GM19043 (cell line): Measurements from ENCODE around the gene ANKRD40.

Experiments
- ATAC-seq: cut with Tn5 transposase; IDR thresholded peaks from one replicate; pipeline ENCODE4 v1.9.1; 2021; ENCODE audit warnings: low read depth; ENCODE audit not compliant: unreplicated experiment

The ANKRD40 gene

GRCh38 chr17:50657054-50657453 lies 50.7 kb downstream of the ANKRD40 start:
- no peak for ATAC-seq

- no peak for ATAC-seq
Measured at GRCh38 chr17:50656509-50656908, 51.2 kb downstream of the ANKRD40 start.

- no peak for ATAC-seq
Measured at GRCh38 chr17:50653738-50654137, 54.0 kb downstream of the ANKRD40 start.

DNA sequence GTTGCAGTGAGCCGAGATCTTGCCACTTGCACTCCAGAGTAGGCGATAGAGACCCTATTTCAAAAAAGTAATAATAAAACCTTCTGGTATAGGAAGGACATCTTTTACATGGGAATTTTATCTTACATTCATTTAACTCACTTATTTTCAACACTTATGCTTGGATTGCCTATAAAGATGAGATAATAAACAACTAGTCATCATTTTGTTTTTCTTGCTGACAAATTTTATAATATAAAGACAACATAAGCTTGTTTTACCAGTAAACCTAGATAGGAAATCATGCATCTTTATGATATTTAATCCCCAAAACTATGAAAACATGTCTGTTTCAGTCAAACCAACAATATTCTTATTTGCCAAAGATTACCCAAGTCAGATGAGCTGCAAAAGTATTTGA lies 56.1 kb downstream of the ANKRD40 start:
- ATAC-seq: no peak

DNA sequence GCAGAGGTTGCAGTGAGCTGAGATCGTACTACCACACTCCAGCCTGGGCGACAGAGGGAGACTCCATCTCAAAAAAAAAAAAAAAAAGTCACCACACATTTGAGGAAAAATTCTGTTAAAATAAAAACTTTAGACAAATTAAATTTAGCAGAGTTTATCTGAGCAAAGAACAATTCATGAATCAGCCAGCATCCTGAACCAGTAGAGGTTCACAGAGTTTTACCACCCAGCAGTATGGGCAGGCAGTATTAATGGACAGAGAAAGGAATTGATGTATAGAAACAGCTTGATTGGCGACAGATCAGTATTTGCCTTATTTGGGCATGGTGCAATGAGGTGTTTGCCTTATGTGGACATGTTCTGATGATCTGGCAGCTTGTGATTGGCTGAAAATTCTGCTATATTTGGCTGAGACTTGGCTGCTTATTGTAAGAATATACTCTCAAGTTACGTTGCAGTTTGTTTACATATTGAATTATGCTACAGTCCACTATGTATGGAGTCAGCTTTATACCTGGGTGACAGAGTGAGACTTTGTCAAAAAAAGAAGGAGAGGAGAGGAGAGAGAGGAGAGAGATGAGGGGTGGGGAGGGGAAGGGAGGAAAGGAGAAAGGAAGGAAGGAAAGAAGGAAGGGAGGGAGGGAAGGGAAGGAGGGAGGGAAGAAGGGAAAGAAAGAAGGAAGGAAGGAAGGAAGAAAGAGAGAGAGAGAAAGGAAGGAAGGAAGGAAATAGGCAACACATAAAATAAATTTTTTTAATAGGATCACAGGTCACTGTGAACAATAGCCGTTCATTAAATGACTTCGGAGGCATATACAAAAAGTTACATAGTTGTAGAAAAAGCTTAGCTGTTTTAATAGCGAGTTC lies 58.4 kb downstream of the ANKRD40 start:
- ATAC-seq: no peak

DNA sequence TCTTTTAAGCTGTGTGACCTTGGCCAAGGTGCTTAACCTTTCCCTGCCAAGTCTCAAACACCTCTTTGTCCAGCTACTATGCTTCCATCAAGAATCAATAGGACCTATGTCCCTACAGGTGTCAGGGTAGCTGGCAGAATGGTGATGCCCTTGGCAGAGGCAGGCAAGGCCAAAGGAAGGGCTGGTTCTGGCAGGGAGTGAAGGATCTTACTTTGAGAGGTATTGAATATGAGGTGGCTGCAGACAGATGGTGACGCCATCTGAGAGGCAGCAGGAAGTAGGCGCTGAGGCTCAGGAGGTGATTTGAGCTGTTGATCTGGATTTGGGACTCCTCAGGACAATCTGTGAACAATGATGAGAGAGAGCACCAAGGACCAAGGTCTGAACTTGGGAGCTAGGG lies 60.5 kb downstream of the ANKRD40 start:
- no peak for ATAC-seq

DNA sequence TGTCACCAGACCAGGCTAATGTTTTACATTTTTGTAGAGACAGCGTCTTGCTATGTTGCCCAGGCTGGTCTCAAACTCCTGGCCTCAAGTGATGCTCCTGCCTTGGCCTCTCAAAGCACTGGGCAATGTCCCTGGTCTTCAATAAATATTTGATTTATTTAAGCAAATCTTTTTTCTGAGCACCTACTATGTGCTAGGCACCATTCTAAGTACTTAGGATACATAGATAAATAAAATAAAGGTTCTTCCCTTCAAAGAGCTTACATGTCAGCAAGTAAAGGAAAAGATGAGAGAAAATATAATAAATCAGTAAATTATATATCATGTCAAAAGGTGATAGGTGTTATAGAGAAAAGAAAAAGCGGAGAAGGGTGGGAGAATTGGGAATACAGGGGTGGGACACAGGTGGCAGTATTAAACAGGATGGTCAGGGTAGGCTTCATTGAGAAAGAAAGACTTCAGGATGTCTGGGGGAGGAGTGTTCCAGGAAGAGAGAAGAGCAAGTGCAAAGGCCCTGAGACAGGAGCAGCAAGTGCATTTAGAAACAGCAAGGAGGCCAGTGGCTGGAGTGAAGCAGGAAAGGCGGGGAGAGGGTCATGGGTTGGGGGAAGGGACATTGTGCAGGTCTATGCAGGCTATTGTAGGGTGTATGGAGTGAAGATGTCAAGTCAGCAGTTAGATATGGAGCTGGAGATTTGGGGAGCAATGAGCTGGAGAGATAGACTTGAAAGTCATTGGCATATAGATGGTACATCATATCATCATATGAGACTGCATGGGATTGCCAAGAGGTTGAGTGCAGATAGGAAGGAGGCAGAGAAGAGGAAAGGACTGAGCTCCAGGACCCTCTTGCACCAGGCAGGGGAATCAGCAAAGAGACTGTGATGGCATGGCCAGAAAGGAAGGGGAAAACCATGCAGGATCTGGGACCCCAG lies 61.7 kb downstream of the ANKRD40 start:
- no peak for ATAC-seq
